HepG2 (cell line): Measurements from ENCODE around the gene RAB9A. TPM values are rescaled to one million over a fixed set of nuclear protein-coding genes. Genes with fewer than 3 reads are reported as not detected.

ENCODE experiments used
- ATAC-seq: fragments of 200-7000 bp; cut with Tn5 transposase; 3 replicates; pipeline ENCODE4 v1.9.1; 2020; ENCODE audit warnings: mild to moderate bottlenecking, moderate library complexity
- BruUV-seq: library from RNA; stranded (reverse); fragments of 400-500 nt; replicated peaks from 2 replicates; lab custom pipeline; 2021; lab: Mats Ljungman, UMichigan
- CTCF ChIA-PET: fragments of 300-600 bp; formaldehyde crosslinking; extraction: SDS; loops from one replicate; lab custom pipeline; 2021; ENCODE audit warnings: low total read pairs, inconsistent platforms, low intra/inter-chr PET ratio; lab: Yijun Ruan, JAX
- POLR2A ChIA-PET: fragments of 350-600 bp; sonication (Branson Sonifier 250); formaldehyde crosslinking; loops from one replicate; lab custom pipeline; 2020; ENCODE audit warnings: antibody characterized with exemption, inconsistent platforms; lab: Yijun Ruan, JAX
- DNase-seq: peaks from one replicate; pipeline ENCODE4 v3.0.0-alpha.2; 2015; ENCODE audit warnings: low spot score
- FAIRE-seq: peaks from 3 replicates; lab custom pipeline; 2011; peaks lifted over from hg19 to GRCh38; lab: Jason Lieb, UNC
- H2AFZ ChIP-seq: one replicate; pipeline ENCODE4 v1.6.1; 2011; ENCODE audit warnings: low read length, inconsistent platforms
- H3K27ac ChIP-seq: fragments of 300-600 bp; 3 replicates; pipeline ENCODE4 v1.8.0; 2011; ENCODE audit warnings: mixed run types, mild to moderate bottlenecking, mixed read lengths, low read length, inconsistent platforms; ENCODE audit not compliant: insufficient read depth; ENCODE audit errors: extremely low read length
- H3K27me3 ChIP-seq, 2 experiments: fragments of 200-600 bp in 1 of 2; 2 replicates in 1 of 2; 3 replicates in 1 of 2; pipeline versions ENCODE4 v1.6.0 to v1.8.0; 2011; ENCODE audit warnings: low read length in 2 of 2, mild to moderate bottlenecking in 2 of 2, moderate library complexity in 2 of 2, inconsistent platforms in 1 of 2; ENCODE audit not compliant: insufficient read depth in 2 of 2, control insufficient read depth in 1 of 2
- H3K36me3 ChIP-seq, 2 experiments: fragments of 200-600 bp in 1 of 2; replicated peaks in 1 of 2; 2 replicates in 1 of 2; 3 replicates in 1 of 2; pipeline versions ENCODE4 v1.5.1 to v1.8.0; 2011; ENCODE audit warnings: low read length in 2 of 2, inconsistent platforms in 1 of 2; ENCODE audit not compliant: insufficient read depth in 2 of 2, control insufficient read depth in 1 of 2
- H3K4me1 ChIP-seq: 2 replicates; pipeline ENCODE4 v1.5.1; 2012; ENCODE audit warnings: low read length, inconsistent platforms; ENCODE audit not compliant: insufficient read depth
- H3K4me2 ChIP-seq: 2 replicates; pipeline ENCODE4 v1.6.0; 2011; ENCODE audit warnings: low read depth, low read length, inconsistent platforms
- H3K4me3 ChIP-seq, 3 experiments: fragments of 200-600 bp in 1 of 3; sonication (generic), shearing (Covaris generic) in 1 of 3; replicated peaks in 1 of 3; 2 replicates each; pipeline ENCODE4 v1.5.1; 2011 to 2016; ENCODE audit warnings: low read length in 3 of 3, inconsistent platforms in 2 of 3, low read depth in 2 of 3, mild to moderate bottlenecking in 2 of 3, control low read depth in 1 of 3, mixed read lengths in 1 of 3; ENCODE audit not compliant: insufficient read depth in 1 of 3
- H3K79me2 ChIP-seq: one replicate; pipeline ENCODE4 v1.6.1; 2011; ENCODE audit warnings: low read length, inconsistent platforms; ENCODE audit not compliant: insufficient read depth
- H3K9ac ChIP-seq: 2 replicates; pipeline ENCODE4 v1.6.0; 2011; ENCODE audit warnings: mild to moderate bottlenecking, low read depth, low read length, inconsistent platforms; ENCODE audit not compliant: insufficient read depth
- H3K9me3 ChIP-seq: 2 replicates; pipeline ENCODE4 v1.5.1; 2012; ENCODE audit warnings: mild to moderate bottlenecking, low read length
- H4K20me1 ChIP-seq: 2 replicates; pipeline ENCODE4 v1.6.0; 2011; ENCODE audit warnings: inconsistent platforms, mild to moderate bottlenecking, low read length, moderate library complexity; ENCODE audit not compliant: insufficient read depth
- CTCF ChIP-seq: sonication (generic); formaldehyde crosslinking; IDR thresholded peaks from 2 replicates; pipeline ENCODE4 v1.5.0; 2020; ENCODE audit warnings: mild to moderate bottlenecking, missing genetic modification reagents, moderate library complexity
- HNRNPH1 ChIP-seq: fragments of 200-400 bp; formaldehyde crosslinking; optimal IDR thresholded peaks from 2 replicates; pipeline ENCODE3; 2017; ENCODE audit warnings: mild to moderate bottlenecking, low read depth, low read length
- MYNN ChIP-seq: sonication (generic); formaldehyde crosslinking; IDR thresholded peaks from 2 replicates; pipeline ENCODE4 v1.4.0; 2020; ENCODE audit warnings: mild to moderate bottlenecking, low read depth, missing genetic modification reagents
- TERF1 ChIP-seq: sonication (generic); formaldehyde crosslinking; IDR thresholded peaks from 2 replicates; pipeline ENCODE4 v1.8.0; 2022; ENCODE audit warnings: mild to moderate bottlenecking, missing genetic modification reagents, moderate library complexity
- ZNF407 ChIP-seq: sonication (generic); formaldehyde crosslinking; IDR thresholded peaks from one replicate; pipeline ENCODE4 v1.5.1; 2020; ENCODE audit warnings: mild to moderate bottlenecking, missing genetic modification reagents; ENCODE audit errors: not compliant biosample characterization
- ZNF792 ChIP-seq: IDR thresholded peaks from 2 replicates; pipeline ENCODE4 v1.6.1; 2016
- ZSCAN12 ChIP-seq: sonication (generic); formaldehyde crosslinking; IDR thresholded peaks from 2 replicates; pipeline ENCODE4 v1.9.0; 2021; ENCODE audit warnings: mild to moderate bottlenecking, missing genetic modification reagents
- WGBS: methylation state at CpG from one replicate; pipeline ENCODE4 v1.1.6; 2017; ENCODE audit warnings: low lambda C conversion rate; 5-methylcytosine and 5-hydroxymethylcytosine counted together
- in situ Hi-C: cut with HindIII; loops from 2 replicates; pipeline ENCODE4 v1.10.0; 2017; ENCODE audit warnings: low pct_unique_long_range_greater_than_20kb; ENCODE audit not compliant: extremely low pct_ligation_motif_present
- intact Hi-C: fragments of 100-400 bp; cut with micrococcal nuclease; formaldehyde crosslinking; loops from one replicate; pipeline ENCODE4 v1.10.0; 2022; ENCODE audit not compliant: unreplicated experiment
- polyA plus RNA-seq, 8 experiments: library from polyadenylated mRNA; depleted of rRNA in 3 of 8; stranded (reverse) in 7 of 8; unstranded in 1 of 8; fragments of >200 nt; fragmentation: Illumina TruSeq in 4 of 8; extraction: Trizol in 4 of 8; gene quantifications; 2 replicates each; pipeline versions ENCODE4 v1.2.1 to v1.2.3, GENCODE V29; 2011 to 2016; ENCODE audit warnings: low read depth in 4 of 8, missing spikeins in 1 of 8, mixed read lengths in 1 of 8; ENCODE audit not compliant: insufficient read depth in 1 of 8
- total RNA-seq, 5 experiments: library from RNA; depleted of rRNA; stranded (reverse); fragments of >200 nt; fragmentation: Illumina TruSeq; extraction: Trizol; gene quantifications; 2 replicates each; pipeline ENCODE4 v1.2.3, GENCODE V29; 2016; ENCODE audit warnings: low read depth in 1 of 5

RAB9A gene
- total and polyA plus RNA-seq, 2 of the 13 experiments (the other 11 are each of a cell fraction or from before 2014, with no cell fraction given), result 10.5 to 23.1 TPM

- Histone ChIP-seq H3K4me2 (no peak overlapping the region), H2AFZ (no peak overlapping the region), H3K79me2 (no peaks in the 10 kb centered on the region), H3K4me1 (no peaks in the 10 kb centered on the region), H3K36me3 (peaks cover 2 to 20% of the 10 kb centered on the region in 2 experiments; a peak in 3 of 5 replicates), H3K9me3 (no peaks in the 10 kb centered on the region), H4K20me1 (no peaks in the 10 kb centered on the region), H3K9ac (no peak overlapping the region), H3K27me3 (no peaks in the 10 kb centered on the region), H3K27ac (no peak overlapping the region), H3K4me3 (no peak overlapping the region)
- in situ Hi-C loops, result loop anchor here (25.0 kb wide), 1 partner anchor 240 kb away; no protein-coding TSS in a partner anchor
- DNase-seq (no peak), FAIRE-seq (no peak), ATAC-seq (no peak)
- intact Hi-C loops, result no loop called here
- WGBS, result 96% methylated on average over 3 of the region's 3 CpGs
- ChIA-PET POLR2A (no interaction called here), CTCF (no interaction called here)
- BruUV-seq, result no TSS peak
- TF ChIP-seq MYNN (CRISPR knock-in tag) (no peak), TERF1 (CRISPR knock-in tag) (no peak), HNRNPH1 (no peak), CTCF (CRISPR knock-in tag) (no peak), ZNF792 (no peak)
Observed at GRCh38 chrX:13752141-13752540, 63.2 kb downstream of the RAB9A start.

- H3K79me2 ChIP-seq, result no peaks in the 10 kb centered on the region
- peaks cover 2 to 23% of the 10 kb centered on the region in 2 experiments; a peak in 3 of 5 replicates for H3K36me3 ChIP-seq
- H3K27me3 ChIP-seq, result no peaks in the 10 kb centered on the region
- no peak overlapping the region for H3K4me2 ChIP-seq
- no peaks in the 10 kb centered on the region for H3K9me3 ChIP-seq
- in situ Hi-C loops (loop anchor here (25.0 kb wide), 1 partner anchor 240 kb away; no protein-coding TSS in a partner anchor), intact Hi-C loops (no loop called here)
- H3K9ac ChIP-seq, result no peak overlapping the region
- WGBS, result 94% methylated on average over 3 of the region's 3 CpGs
- no peak overlapping the region for H3K27ac ChIP-seq
- no peak for ATAC-seq
- H4K20me1 ChIP-seq, result no peaks in the 10 kb centered on the region
- CTCF ChIA-PET, result no interaction called here
- no TSS peak for BruUV-seq
- no peak overlapping the region for H3K4me3 ChIP-seq
- no peak for FAIRE-seq
- no peak for DNase-seq
- no peaks in the 10 kb centered on the region for H3K4me1 ChIP-seq
- POLR2A ChIA-PET, result no interaction called here
- H2AFZ ChIP-seq, result no peak overlapping the region
- TF ChIP-seq ZNF407 (CRISPR knock-in tag) (no peak), ZSCAN12 (CRISPR knock-in tag) (no peak)
Observed at GRCh38 chrX:13752646-13753045, 63.7 kb downstream of the RAB9A start.
